NCI-H2196 treated with DMSO at 0.1 percent for 48 hours (cell line): Measurements from ENCODE around the gene ABCC5.
A peak's percentile ranks its signal among the peaks of the same experiment; 100 is the strongest.
"Not testable (repeated sequence)": the region's sequence is repeated elsewhere in the genome, so short reads cannot be mapped to it uniquely, and the experiment has no call there.

Source experiments
- DNase-seq: peaks from one replicate; lab custom pipeline; 2025; ENCODE audit not compliant: unreplicated experiment; lab: John Stamatoyannopoulos, UW

Gene ABCC5

DNA sequence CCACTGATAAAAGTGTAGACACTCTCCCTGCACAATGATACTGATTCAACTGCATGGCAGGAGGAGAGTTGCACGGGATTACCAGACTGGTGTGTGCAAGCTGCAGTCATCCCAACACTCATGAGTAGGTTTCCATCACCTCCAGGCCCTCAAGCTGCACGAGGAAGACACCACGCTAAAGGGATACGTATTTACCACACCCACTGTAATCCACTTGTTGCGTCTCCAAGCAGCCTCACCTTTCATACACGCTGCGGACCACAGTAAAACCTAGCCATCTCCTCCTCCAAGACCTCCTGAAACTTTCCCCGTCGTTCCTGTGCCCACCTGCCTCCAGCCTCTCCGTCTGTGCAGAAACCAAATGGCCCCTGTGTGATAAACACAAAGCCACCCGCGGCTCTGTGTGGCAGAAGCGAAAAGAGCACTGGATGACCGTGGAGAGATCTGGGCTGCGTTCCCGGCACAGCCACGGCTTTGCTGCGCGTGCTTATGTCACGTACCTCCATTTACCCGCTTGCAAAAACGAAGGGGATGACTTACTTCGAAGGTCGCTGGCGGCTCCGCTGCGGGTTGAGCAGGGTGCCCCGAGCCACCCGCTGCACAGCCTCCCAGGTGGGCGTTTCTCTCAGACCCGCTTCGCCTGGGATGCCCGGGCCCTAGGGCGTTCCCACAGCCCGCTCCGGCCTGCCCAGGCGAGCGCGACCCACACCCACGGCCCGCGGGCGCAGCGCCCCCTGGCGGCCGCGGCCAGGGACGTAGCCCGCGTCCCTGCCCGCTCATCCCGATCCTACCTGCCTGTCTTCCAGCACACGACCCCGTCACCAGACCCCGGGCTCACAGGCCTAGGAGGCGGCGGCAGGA, 643 bp downstream of the ABCC5 start:
- DNase-seq = peak; percentile 42

DNA sequence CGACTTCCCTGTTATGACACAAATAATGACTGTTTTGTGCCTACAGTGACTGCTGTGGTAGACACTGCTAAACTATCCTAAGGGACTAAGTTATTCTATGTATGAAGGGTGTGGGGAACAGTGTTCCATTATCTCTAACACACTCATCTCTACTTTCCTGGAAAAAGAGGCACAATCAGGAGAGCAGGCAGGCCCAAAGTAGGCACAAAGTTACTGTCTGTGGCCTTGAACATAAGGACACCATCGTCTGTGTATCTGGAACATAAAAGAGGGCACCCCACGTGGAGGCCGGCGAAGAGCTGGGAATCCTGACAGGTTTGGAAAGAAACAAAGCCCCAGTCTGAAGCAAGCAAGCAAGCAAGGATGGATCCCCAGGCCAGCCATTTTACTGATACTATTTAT, 1.5 kb downstream of the ABCC5 start:
- DNase-seq = no peak

DNA sequence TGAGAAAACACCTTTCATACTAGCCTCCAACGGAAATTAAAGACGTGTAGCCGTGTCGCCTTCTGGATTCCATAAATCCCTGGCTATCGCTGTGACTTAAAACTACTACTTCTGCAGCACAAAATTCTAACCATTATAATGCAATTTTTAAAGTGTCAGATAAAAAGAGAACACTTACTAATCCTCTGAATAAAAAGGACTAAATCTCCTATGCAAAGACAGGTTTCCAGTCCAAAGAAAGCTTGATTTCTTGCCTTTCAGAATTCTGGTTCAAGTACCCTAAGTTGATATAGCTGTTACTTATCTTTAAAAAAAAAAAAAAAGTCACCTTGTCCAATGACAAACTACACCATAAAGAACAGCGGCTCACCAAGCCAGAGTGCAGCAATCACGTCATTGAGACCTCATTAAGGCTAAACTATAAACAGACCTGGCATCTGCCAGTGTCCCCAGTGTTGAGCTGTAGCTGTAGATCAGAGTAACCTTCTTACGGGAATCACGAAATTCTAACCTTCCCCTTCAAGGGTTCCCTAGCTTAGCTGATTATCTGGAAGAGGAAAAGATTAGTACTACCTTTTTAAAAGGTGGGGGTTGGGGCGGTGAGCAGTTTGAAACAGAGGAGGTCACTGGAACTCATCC, 2.2 kb downstream of the ABCC5 start:
- no peak for DNase-seq

DNA sequence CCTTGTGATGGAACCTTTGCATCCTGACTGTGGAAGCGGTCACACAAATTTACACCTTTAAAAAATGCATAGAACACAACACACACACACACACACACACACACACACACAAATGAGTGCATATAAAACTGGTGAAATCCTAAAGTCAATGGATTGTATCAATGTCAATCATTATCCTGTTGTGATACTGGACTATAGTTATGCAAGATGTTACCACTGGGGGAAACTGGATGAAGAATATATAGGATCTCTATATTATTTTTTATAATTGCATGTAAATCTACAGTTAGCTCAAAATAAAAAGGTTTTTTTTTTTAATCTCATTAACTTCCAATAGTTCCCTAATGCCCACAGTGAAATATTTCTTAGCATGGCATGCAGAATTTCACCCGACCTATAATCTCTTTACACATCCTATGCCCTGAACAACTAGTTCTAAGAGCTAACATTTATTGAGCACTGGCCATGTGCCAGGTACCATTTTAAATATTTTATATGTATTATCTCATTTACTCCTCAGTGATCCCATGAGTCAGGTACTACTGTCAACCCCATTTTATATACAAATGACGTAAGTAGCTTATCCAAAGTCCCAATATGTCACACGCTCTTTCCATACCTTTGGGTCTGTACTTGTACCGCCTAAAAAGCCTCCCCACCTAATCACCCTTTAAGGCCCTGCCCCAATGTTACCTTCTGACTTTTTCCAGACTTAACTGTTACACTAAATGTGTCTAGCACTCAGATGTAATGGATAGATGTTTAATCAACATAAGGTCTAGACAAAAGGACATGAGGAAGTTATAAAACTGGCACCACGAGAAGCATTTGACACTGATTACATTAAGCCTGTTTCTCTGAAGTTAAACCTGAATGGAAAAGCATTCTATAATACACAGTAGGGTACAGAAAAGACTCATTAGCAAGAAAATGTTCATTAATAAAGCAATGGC, 5.5 kb downstream of the ABCC5 start:
- DNase-seq = no peak

DNA sequence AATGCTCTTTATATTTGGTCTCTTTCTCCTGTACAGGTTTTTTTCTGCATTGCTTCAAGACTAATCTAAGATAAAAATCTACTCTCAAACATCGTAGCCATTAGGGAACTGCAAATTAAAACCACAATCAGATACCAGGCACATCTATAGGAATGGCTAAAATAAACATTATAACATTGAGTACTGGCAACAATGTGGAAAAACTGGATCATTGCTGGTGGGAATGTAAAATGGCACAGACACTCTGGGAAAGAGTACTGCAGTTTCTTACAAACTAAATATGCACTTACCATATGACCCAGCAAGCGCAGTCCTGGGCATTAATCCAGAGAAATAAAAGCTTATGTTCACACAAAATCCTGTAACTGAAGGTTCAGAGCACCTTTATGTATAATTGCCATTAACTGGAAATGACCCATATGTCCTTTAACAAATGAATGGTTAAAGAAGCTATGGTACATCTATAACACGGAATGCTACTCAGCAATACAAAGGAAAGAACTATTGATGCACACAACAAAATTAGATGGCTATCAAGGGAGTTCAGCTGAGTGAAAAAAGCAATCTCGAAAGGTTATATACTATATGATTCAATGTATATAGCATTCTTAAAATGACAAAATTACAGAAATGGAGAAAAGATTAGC, 6.3 kb downstream of the ABCC5 start:
- DNase-seq = no peak

DNA sequence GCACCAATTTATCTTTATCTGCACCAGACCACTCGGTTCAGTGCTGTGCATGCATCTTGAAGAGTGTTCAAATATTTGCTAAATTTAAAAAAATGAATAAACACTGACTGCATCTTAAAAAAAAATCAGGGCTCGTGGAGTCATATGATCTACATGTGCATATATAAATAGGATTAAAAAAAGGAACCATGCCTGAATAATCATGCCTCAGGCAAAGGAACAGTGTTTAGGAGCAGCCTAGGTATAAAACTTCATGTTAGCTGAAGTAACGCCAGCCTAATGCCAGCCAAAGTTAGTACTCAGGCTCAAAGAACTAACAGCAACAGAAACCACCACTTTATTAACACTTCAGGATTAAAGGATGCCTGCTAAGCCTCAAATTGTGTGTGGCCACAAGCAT, 9.5 kb downstream of the ABCC5 start:
- no peak for DNase-seq

DNA sequence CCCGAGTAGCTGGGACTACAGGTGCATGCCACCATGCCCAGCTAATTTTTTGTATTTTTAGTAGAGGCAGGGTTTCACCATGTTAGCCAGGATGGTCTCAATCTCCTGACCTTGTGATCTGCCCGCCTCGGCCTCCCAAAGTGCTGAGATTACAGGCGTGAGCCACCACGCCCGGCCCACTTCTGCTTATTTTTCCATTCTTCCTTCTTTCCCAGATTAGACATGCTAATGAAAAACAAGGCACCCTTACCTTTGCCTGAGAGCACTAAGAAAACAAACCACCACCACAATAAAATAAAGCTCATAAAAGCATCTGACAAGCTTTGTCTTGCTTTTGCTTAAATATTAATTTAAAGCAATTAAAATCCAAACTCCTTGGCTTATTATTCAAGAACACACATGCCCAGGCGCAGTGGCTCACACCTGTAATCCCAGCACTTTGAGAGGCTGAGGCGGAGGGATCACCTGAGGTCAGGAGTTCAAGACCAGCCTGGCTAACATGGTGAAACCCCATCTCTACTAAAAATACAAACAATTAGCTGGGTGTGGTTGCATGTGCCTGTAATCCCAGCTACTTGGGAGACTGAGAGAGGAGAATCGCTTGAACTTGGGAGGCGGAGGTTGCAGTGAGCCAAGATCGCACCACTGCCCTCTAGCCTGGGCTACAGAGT, 10.4 kb downstream of the ABCC5 start:
- DNase-seq = not testable (repeated sequence)

DNA sequence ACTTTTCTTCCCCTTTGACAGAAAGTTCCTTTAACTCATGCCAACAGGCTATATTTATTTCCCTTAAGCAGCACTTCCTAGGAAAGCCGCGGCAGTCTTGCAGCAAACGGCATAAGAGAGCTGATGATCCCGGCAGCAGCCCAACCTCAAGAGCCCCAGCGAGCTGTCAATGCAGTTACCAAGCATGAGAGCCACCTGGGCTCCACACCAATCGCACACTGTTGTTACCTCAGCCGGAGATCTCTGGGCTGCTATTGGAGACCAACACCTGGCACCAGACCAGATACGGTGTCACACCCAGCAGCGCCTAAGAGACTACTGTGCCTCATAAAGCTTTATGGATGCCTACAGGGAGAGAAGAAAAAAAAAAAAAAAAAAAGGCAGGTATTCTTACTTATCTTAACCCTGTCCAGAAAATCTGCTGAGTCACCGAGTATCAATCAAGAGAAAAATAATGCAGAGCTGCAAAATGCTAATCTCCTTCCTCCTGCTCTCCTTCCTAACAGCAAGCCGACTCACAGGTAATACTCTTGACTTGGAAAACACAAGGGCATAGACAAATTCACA, 11.7 kb downstream of the ABCC5 start:
- DNase-seq = peak; percentile 94

DNA sequence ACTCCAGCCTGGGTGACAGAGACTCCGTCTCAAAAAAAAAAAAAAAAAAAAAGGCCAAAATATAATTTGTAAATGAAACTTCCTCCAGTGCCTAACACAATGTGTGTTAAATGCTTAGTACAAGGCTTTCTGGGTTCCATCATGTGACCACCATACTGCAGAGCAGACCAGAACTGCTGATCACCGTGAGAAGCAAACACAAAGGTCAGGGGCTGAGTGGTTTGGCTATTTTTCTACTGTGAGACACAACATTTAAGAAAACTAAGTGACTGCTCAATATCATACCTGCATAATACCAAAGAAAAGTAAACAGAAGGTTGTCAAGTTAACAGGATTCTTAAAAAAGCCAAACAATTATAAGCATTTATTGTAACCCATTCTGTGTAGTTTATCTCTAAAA, 13.2 kb downstream of the ABCC5 start:
- no peak for DNase-seq

DNA sequence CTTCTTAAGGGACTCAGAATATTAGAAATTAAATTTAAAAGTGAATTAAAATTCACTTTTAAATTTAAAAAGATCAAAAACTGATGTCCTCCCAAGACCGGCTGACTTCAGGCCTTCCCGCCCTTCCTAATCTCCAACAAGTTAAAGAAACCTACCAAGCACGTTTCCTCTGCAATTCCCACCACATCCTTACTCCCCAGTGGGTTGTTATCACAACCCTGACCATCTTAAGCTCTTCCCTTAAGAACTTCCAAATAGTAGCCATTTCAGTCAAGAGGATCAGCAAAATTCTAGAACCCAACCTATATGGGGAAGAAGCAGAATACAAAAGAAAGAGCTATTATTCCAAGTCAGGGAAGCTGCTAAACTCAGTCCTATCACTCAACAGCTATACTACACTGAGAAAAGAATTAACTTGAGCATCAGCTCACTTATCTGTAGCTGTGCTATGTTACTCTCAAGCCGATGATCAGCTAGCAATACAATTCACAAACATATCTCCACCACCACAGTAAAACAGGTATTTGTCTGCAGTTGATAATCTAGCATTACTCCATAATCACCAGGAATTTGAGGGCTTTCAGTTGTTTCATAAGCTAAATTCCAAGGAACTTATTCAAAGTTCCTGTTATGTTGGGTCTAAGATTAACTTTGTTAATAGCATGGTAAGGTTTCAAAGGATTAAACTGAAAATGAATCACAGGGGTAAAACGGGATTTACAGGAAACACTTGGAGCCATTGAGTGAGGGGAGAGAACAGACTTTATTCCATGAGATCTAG, 14.3 kb downstream of the ABCC5 start:
- no peak for DNase-seq

DNA sequence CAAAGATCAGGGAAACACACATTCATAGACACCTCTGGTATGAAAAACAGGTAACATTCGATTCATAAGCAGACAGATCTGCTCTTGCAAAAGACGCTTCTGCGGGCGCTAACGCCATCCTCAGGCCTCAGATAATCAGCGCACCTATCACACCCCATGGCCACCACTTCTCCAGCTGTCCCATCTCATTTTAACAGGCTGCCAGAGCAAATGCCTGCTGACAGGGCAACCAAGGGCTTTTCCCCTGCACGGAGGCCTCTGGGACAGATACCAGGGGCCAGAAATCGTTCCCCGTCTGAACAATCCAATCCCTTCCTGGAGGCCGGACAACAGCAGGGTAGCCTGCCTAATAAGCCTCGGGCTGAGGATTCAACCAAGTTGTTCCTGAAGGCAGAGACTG, 15.2 kb downstream of the ABCC5 start:
- no peak for DNase-seq

DNA sequence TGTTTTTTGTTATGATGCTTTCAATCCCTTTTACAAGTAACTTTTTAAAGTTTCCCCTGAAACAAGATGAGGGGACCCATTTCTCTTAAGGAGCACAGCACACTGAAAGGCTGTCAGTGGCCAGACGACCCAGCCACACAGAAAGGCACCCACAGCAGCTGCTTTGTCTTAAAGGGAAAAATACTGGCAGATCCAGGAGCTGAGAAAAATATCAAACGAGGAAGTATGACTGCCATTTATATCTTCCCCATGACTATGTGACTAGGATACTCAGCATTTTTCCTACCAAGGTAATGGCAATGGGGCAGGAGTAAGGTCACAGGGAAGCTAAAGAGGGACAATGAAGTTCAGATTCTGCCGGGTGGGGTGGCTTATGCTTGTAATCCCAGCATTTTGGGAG, 15.9 kb downstream of the ABCC5 start:
- DNase-seq = no peak

DNA sequence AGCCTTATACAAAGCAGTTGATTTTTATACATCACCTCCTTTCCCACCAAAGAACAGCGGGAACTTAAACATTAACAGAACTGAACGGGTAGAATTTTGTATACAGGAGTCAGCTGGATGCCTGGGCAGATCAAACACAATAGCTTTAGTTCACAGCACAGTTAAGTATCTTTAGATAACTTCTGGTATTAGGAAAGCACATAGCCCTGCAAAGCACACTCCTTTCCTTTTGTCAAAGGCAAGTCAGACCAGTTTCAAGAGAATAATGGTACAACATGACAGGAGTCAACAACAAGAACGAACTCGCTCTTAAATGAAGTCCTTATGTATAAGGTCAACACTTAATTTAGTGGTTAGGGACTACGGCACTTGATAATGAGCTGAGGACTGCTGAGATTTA, 26.3 kb downstream of the ABCC5 start:
- DNase-seq = no peak

DNA sequence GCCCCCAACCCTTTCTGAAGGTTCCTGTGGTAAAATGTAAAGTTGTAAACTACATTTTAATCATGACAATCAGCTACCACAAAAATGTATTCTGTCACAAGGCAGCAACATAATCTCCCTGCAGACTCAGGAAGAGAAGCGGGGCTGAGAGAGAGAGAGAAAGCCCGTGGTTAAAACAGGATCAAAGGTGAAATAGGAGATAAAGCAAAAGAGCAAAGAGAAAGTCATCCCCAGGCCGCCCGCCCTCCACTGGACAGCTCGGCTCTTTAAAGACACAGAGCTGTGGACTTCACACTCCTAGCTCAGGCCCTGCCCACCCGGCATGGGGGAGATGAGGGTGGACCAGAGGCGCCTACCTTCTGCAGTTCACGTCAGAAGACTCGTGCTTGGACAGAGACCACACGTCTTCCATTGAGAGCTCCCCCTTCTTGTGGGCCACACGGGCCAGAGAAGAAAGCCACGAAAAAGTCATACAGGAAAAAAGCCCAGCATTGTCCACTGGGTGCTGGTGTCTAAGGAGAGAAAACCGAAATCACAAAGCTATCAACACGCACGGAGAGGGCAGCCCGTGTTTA, 29.4 kb downstream of the ABCC5 start:
- DNase-seq = no peak

DNA sequence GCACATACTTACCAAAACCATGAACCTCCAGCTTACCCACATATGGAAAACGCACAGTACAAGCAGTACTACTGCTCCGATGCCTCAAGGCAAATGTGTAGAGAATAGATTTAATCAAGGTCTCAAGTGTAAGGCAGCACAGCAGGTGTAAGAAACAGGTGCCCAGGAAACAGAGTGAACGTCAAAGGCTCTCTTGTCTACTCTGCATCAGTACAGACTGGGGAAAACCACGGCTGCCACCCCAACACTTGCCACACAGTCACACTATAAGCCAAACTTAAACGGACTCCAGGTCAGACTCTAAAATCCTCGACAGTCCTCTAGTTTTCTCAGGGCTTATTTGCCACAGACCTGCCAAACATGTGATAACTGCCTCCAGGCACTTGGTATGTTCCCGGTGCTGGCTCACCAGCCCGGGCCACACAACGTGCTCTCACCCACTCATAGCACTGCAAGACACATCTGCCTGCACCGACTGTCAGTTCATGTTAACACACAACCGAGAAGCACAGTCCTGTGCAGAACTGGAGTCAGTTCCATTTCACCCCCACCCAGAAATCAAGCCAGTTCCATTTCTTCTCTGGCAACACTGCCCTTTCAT, 30.6 kb downstream of the ABCC5 start:
- no peak for DNase-seq

DNA sequence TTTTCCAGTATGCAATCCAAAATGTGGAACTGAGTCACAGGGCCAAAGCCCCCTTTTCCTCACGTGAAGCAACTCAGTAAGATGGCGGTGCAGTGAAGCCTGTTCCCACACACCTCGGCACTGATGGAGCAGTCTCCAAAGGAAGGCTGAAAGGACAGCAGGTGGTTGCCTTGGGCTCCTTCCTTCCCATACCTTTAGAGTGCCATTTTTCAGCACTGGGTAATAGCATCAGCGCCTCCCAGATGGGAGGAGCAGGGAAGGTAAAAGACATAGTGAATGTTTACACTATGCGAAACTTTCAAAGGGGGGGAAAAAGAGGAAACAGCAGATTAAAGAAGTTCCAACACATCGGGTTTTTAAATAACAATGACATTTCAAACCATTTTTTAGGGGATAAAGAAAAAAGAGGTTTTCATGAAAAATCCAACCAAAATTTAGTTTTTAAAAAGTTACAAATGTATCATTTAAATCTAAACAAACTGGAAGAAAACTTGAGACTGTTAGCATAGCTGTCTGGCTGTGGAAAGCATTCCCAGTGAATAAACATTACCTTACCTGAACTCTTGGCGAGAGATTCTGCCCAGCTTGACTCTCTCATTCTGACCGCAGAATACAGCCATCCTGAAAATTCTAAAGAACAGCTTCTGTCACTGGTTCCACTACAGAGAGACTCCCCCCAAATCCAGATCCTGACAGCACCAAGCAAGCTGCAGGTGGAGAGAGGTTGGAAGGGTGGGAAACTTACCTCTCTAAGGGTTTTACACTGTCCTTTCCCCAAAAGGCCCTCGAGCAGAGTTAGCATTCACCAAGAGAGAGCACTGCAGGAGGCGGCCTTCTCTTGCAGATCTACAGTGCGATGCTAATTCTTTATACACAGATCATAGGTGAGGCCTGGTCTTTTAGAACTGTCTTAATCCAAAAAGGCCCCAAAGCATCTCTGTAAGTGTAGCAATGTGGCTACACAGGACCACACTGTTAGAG, 32.6 kb downstream of the ABCC5 start:
- DNase-seq = no peak

DNA sequence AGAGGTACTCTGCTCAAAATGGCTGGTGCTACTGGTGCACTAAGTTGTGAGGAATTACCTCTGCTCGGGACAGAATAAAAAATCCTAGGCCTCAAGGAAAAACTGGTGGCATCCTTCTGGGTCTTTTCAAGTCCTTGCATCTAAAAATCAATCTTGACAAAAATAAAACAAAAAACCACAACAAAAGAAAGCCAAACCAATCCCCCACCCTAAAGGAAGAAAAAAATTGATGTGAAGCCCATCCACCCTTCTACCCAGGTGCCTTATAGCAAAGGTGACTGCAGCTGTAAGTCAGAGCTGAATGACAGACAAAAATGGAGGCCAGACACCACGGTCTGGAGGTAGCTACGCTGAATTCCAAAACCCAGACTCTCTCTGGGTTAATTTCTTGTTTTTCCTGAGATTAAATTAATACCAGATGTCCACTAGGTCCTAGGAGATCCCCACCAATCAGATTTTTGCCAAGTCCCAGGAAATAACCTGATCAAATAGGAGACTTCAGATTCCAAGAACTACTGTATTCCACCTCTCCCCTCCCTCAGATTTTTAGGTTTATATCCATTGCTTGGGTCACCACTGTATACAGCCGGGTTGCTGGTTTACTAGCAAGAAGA, 33.5 kb downstream of the ABCC5 start:
- DNase-seq = no peak
